Activated CD4-positive, alpha-beta T cell treated with anti-CD3 and anti-CD28 coated beads, Interleukin-2, amount 10 ng/mL, durations not matched to agents 7 days and 5 days (primary cell): ENCODE data around the gene MEGF11. TPM values are rescaled to one million over a fixed set of nuclear protein-coding genes. Genes with fewer than 3 reads are reported as not detected.

Experiments used
- CTCF ChIA-PET: fragments of 350-600 bp; sonication (Branson Sonifier 250); formaldehyde crosslinking; loops from one replicate; lab custom pipeline; 2021; ENCODE audit warnings: antibody characterized with exemption; lab: Charles Lee
- POLR2A ChIA-PET: fragments of 350-600 bp; sonication (Branson Sonifier 250); formaldehyde crosslinking; loops from one replicate; lab custom pipeline; 2021; ENCODE audit warnings: antibody characterized with exemption; lab: Charles Lee
- DNase-seq: peaks from one replicate; pipeline ENCODE4 v3.0.0-alpha.2; 2020
- H3K27ac Mint-ChIP-seq: one replicate; pipeline ENCODE4 v1.8.0; 2021; ENCODE audit warnings: mild to moderate bottlenecking, moderate library complexity, mixed read lengths
- H3K27me3 Mint-ChIP-seq: one replicate; pipeline ENCODE4 v1.8.0; 2021; ENCODE audit warnings: mixed read lengths
- H3K36me3 Mint-ChIP-seq: one replicate; pipeline ENCODE4 v1.8.0; 2021; ENCODE audit warnings: low read depth, mixed read lengths
- H3K4me1 Mint-ChIP-seq: one replicate; pipeline ENCODE4 v1.8.0; 2021; ENCODE audit warnings: mixed read lengths
- H3K4me3 Mint-ChIP-seq: one replicate; pipeline ENCODE4 v1.8.0; 2021; ENCODE audit warnings: mild to moderate bottlenecking, moderate library complexity, mixed read lengths
- H3K9me3 Mint-ChIP-seq: one replicate; pipeline ENCODE4 v1.8.0; 2021; ENCODE audit warnings: mixed read lengths
- total RNA-seq, 2 experiments: library from RNA; stranded (reverse); gene quantifications; one replicate each; pipeline ENCODE4 v1.2.3, GENCODE V29; 2021

Gene MEGF11
- total RNA-seq, 2 experiments from 2014 or later = not detected

DNA sequence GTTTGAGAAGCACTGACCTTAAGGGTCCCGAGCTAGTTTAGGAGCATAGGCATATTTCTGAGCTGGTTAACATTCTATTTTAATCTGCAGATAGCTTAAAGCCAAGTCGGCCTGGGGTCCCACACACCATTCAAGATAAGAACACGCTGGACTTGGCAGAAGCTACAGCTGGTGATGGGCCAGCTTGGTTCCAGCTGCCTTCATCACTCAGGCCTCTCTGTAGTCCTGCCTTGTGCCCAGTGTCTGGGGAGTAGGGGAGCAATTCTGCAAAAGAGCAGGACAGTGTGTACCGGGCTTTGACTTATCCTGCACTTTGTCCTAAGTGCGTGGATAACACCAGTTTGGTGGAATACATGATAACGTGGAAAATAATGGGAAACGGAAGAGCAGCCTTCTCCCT, 164.5 kb downstream of the MEGF11 start:
- no peak for DNase-seq
- Mint-ChIP-seq H3K9me3 (no peaks in the 10 kb centered on the region), H3K27ac (no peak overlapping the region), H3K4me3 (no peak overlapping the region), H3K27me3 (peaks cover 29% of the 10 kb centered on the region), H3K4me1 (no peaks in the 10 kb centered on the region), H3K36me3 (no peaks in the 10 kb centered on the region)
- ChIA-PET POLR2A (no interaction called here), CTCF (interaction anchor here (0.6 kb wide), 1 partner anchor 197 kb away, joined by 3 read pairs; no protein-coding TSS in a partner anchor)

DNA sequence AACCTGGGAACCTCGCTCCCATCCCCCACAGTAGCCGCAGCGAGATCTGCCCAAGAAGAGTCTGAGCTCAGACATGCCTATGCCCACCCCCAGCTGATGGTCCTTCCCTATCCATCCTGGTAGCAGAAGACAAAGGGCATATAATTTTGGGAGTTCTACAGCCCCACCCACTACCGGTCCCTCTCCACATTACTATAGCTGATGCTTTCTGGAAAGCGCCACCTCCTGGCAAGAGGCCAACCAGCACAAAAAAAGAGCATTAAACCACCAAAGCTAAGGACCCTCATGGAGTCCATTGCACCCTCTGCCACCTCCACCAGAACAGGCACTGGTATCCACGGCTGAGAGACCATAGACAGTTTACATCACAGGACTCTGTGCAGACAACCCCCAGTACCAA, 168.4 kb downstream of the MEGF11 start:
- no peaks in the 10 kb centered on the region for H3K36me3 Mint-ChIP-seq
- peaks cover 28% of the 10 kb centered on the region for H3K27me3 Mint-ChIP-seq
- H3K9me3 Mint-ChIP-seq = no peaks in the 10 kb centered on the region
- POLR2A ChIA-PET = no interaction called here
- peak; percentile 14 for DNase-seq
- no peak overlapping the region for H3K27ac Mint-ChIP-seq
- CTCF ChIA-PET = no interaction called here
- H3K4me3 Mint-ChIP-seq = no peak overlapping the region
- no peaks in the 10 kb centered on the region for H3K4me1 Mint-ChIP-seq

DNA sequence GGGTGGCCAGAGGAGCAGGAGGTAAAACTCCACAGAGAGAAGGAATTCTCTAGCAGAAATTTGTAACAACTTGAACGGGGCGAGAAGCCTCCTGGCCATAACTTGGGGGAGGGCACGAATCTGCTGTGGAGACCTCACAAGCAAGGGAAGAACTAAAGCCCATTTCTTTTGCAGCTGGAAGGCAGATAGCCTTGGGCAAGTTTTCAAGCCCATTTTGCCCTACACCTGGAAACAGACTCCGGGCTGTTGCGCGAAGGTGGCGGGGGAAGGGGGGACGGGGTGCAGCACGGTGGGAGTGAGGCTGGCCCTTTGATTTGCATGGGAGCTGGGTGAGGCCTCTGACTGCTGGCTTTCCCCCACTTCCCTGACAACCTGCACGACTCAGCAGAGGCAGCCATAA, 168.8 kb downstream of the MEGF11 start:
- no peaks in the 10 kb centered on the region for H3K36me3 Mint-ChIP-seq
- no peak for DNase-seq
- ChIA-PET POLR2A (no interaction called here), CTCF (no interaction called here)
- H3K27me3 Mint-ChIP-seq = peaks cover 28% of the 10 kb centered on the region
- H3K27ac Mint-ChIP-seq = no peak overlapping the region
- H3K4me3 Mint-ChIP-seq = no peak overlapping the region
- H3K4me1 Mint-ChIP-seq = no peaks in the 10 kb centered on the region
- H3K9me3 Mint-ChIP-seq = no peaks in the 10 kb centered on the region

DNA sequence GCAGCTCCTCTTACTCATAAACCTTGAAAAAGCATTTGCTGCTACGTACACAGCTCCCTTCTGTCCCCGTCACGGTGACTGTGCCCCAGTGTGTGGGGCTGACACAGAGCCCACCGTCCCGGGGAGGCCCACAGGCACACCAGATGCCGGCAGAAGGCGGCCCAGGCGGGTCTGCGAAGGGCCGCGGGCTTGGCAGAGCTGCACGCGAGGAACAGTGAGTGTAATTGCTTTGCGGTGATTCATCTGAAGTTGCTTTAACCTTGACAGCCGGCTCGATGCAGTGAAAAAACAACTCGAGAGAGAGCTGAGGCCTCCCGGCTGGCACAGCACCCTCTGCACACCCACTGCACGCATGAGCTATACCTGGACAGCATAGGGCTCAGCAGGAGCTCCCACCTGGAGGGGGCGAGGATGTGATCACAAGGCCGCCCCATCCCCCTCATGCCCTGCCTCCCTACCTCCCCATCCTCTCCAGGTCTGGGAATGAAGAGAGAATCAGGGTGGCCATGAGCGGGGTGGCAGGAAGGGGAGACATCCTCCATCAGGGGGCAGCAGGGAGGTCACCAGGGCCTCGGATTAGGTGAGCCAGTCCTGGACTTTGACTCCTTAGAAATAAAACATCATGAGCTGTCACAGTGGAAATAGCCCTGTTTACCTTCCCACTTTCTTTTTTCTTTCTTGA, 172.7 kb downstream of the MEGF11 start:
- H3K36me3 Mint-ChIP-seq = no peaks in the 10 kb centered on the region
- no peak overlapping the region for H3K4me3 Mint-ChIP-seq
- no peak overlapping the region for H3K27ac Mint-ChIP-seq
- H3K4me1 Mint-ChIP-seq = no peaks in the 10 kb centered on the region
- CTCF ChIA-PET = no interaction called here
- POLR2A ChIA-PET = no interaction called here
- no peak for DNase-seq
- H3K9me3 Mint-ChIP-seq = no peaks in the 10 kb centered on the region
- peaks cover 10% of the 10 kb centered on the region for H3K27me3 Mint-ChIP-seq

DNA sequence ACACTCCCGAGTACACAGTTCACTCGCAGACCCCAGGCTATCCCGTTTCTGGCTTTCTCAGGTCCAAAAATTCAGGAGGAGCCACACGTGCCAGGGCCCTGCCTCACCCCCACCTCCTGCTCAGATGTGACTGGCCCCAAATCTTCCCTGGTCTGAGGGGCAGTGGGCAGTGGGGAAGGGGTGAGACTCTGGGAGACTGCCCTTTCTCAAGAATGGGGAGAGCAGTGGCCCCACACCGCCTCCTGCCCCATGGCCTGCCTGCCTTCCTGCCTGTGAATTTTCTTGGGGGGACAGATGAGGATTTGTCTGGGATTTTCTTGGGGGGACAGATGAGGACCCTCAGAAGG, 174.6 kb downstream of the MEGF11 start:
- H3K9me3 Mint-ChIP-seq = no peaks in the 10 kb centered on the region
- peaks cover 21% of the 10 kb centered on the region for H3K27me3 Mint-ChIP-seq
- DNase-seq = no peak
- no peak overlapping the region for H3K4me3 Mint-ChIP-seq
- H3K27ac Mint-ChIP-seq = no peak overlapping the region
- CTCF ChIA-PET = no interaction called here
- no peaks in the 10 kb centered on the region for H3K4me1 Mint-ChIP-seq
- no peaks in the 10 kb centered on the region for H3K36me3 Mint-ChIP-seq
- POLR2A ChIA-PET = no interaction called here

DNA sequence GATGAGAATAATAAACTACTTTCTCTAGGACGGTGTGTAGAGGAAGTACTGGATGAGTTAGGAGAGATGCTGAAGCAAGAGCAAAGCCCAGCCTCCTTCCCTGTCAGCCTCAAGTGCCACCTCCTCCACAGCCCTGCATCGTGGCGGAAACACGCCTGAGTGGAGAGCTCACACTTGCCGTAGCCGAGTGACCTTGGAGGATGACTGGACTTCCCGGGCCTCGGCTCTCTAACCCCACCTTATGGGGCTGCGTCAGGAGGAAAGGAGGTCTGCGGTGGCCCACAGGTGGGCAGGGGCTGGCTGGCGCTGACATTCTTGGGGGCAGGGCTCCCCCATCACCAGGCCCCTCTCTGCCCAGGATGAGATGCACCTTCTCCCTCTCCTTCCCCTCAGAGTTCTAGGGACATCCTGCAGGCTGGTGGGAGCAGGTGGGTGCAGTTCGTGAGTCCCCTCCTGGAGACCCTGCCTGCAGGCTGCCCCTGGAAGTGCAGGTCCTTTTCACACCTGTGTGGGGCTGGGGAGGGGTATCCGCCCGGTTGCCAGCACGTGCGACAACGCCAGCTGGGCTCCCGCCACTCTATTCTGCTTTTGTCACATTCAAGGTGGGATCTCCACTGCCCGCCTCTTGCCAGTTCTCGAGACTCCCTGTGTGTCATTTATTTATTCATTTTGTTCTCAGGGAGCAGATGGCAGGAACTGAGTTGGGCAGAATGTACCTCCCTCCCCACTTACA, 175.2 kb downstream of the MEGF11 start:
- H3K4me1 Mint-ChIP-seq = no peaks in the 10 kb centered on the region
- CTCF ChIA-PET = no interaction called here
- POLR2A ChIA-PET = no interaction called here
- no peak overlapping the region for H3K4me3 Mint-ChIP-seq
- H3K36me3 Mint-ChIP-seq = no peaks in the 10 kb centered on the region
- H3K27ac Mint-ChIP-seq = no peak overlapping the region
- peaks cover 21% of the 10 kb centered on the region for H3K27me3 Mint-ChIP-seq
- DNase-seq = no peak
- H3K9me3 Mint-ChIP-seq = no peaks in the 10 kb centered on the region

DNA sequence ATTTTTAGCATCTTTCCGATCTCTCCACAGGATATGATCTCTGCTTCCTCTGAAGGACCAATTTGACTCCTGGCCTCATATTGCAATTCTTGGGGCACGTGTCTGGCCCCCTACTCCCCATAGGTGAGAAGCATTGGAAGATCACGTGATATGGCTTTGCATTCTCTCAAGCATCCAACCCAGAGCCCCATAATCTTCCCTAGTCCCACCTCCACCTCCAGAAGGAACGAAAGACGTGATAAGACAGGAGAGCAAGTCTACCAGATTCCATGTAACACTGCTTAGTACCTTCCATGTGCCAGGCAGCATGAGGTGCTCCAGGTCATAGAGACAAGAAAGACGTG, 176.3 kb downstream of the MEGF11 start:
- H3K4me1 Mint-ChIP-seq = no peaks in the 10 kb centered on the region
- no peaks in the 10 kb centered on the region for H3K9me3 Mint-ChIP-seq
- no peak for DNase-seq
- no peaks in the 10 kb centered on the region for H3K36me3 Mint-ChIP-seq
- no peak overlapping the region for H3K27ac Mint-ChIP-seq
- H3K27me3 Mint-ChIP-seq = peaks cover 19% of the 10 kb centered on the region
- POLR2A ChIA-PET = no interaction called here
- H3K4me3 Mint-ChIP-seq = no peak overlapping the region
- CTCF ChIA-PET = no interaction called here

DNA sequence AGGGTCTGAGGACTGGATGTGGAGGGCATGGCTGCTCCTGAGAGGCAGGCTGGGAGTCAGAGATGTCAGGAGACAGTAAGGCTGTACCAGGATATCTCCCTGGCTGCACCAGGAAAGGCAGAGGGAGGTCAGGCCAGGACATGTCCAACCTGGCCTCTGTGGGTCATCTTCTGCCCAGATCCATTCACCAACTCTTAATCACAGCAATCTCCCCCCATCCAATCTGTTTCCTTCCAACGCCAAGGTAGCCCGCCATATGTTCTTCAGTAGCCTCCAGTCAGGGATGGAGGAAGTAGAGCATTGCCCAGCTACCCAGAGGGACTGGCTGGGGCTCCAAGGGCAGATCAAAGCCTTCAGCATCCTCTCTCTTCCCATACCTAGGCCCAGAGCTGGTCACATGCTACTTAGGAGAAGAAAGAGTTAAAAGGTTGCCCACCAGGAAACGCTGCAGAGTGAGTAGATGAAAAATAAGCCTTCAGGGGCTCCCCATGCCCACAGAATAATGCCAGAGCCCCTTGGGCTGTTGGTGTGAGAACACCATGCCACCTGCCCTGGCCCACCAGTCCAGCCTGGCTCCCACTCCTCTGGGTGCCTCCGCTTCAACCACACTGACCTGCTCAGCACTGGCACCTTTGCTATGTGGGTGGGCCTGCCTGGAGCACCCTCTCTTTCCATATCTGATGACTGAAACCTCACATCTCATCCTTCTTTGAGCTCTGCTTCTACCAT, 176.8 kb downstream of the MEGF11 start:
- no peaks in the 10 kb centered on the region for H3K9me3 Mint-ChIP-seq
- DNase-seq = no peak
- H3K36me3 Mint-ChIP-seq = no peaks in the 10 kb centered on the region
- POLR2A ChIA-PET = no interaction called here
- no peak overlapping the region for H3K27ac Mint-ChIP-seq
- CTCF ChIA-PET = no interaction called here
- no peak overlapping the region for H3K4me3 Mint-ChIP-seq
- H3K27me3 Mint-ChIP-seq = peaks cover 19% of the 10 kb centered on the region
- no peaks in the 10 kb centered on the region for H3K4me1 Mint-ChIP-seq

DNA sequence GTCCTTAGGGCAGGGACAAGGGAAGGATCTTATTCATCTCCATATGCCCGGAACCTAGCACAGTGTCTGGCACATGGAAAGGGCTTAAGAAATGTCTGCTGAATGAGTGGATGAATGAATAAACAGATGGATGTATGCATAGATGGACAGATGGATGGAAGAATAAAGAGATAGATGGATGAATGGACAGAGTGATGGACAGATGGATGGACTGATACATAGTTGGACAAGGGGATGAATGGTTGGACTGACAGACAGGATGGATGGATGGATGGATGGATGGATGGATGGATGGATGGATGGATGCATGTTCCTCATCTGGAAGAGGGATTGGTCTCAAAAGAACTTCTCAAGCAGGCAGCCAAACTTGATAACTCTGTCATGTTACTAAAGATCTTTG, 177.6 kb downstream of the MEGF11 start:
- CTCF ChIA-PET = no interaction called here

DNA sequence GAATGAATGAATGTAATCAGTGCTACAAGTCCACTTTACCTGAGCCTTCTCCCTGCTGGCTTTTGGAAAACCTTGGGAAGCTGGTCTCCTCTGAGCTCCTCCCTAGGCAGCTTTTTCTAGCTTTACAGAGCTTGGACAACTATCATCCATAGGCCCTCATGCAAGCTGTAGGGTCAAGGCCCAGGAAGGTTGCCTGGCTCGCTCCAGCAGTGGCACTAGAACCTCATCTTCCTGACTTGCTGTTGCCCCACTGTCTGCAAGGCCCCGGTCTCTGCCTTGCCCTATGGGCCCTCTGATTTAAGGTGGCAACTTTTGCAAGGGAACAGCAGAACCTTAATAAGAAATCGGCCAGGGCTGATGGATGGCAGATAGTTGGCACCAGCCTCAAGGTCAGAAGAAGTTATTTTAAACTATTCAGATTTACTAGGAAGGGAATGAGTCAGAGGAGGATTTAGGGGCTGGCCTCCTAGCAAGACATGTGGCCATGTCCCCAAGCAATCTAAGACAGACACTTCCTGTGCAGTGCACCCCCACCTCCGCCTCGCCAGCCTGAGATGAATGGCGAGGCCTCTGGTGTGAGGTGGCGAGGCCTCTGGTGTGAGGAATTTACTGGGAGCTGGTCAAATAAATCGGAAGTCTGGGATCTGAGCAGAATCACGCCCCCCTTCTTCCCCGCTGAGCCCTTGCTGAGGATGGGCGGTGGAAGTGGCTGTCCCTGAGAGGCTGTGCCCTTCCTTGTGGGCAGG, 180.8 kb downstream of the MEGF11 start:
- Mint-ChIP-seq H3K27ac (no peak overlapping the region), H3K27me3 (peaks cover 21% of the 10 kb centered on the region), H3K9me3 (no peaks in the 10 kb centered on the region), H3K36me3 (no peaks in the 10 kb centered on the region), H3K4me3 (no peak overlapping the region), H3K4me1 (no peaks in the 10 kb centered on the region)
- ChIA-PET POLR2A (no interaction called here), CTCF (interaction anchor here (0.7 to 1.1 kb wide), 2 partner anchors 10 to 178 kb away, joined by 3 read pairs; no protein-coding TSS in a partner anchor)
- no peak for DNase-seq

More for the DNA sequence above, 177.6 kb downstream of the MEGF11 start:
- H3K4me3 Mint-ChIP-seq = no peak overlapping the region
- no peak overlapping the region for H3K27ac Mint-ChIP-seq
- H3K27me3 Mint-ChIP-seq = peaks cover 19% of the 10 kb centered on the region
- POLR2A ChIA-PET = no interaction called here
- no peaks in the 10 kb centered on the region for H3K9me3 Mint-ChIP-seq
- H3K4me1 Mint-ChIP-seq = no peaks in the 10 kb centered on the region
- no peak for DNase-seq
- H3K36me3 Mint-ChIP-seq = no peaks in the 10 kb centered on the region

DNA sequence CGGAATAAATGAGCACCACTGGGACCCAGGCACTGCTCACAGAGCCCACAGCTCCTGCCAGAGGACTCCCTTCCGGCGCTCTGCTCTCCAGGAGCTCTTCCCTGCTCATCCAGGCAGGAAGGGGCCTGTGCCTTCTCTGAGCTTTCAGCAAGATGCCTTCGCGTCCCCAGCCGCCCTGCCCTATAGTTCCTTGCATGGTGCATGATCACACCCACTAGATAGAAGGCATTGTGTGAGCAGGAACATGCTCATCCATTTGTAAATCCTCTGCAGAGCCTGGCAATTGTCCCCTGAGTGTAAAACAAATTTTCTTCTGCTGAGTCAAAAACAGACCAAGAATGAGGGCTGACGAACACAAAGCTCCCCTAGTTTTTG, 181.6 kb downstream of the MEGF11 start:
- ChIA-PET CTCF (no interaction called here), POLR2A (no interaction called here)
- no peak for DNase-seq
- no peaks in the 10 kb centered on the region for H3K4me1 Mint-ChIP-seq
- no peaks in the 10 kb centered on the region for H3K36me3 Mint-ChIP-seq
- H3K27ac Mint-ChIP-seq = no peak overlapping the region
- peaks cover 17% of the 10 kb centered on the region for H3K27me3 Mint-ChIP-seq
- no peak overlapping the region for H3K4me3 Mint-ChIP-seq
- H3K9me3 Mint-ChIP-seq = no peaks in the 10 kb centered on the region

DNA sequence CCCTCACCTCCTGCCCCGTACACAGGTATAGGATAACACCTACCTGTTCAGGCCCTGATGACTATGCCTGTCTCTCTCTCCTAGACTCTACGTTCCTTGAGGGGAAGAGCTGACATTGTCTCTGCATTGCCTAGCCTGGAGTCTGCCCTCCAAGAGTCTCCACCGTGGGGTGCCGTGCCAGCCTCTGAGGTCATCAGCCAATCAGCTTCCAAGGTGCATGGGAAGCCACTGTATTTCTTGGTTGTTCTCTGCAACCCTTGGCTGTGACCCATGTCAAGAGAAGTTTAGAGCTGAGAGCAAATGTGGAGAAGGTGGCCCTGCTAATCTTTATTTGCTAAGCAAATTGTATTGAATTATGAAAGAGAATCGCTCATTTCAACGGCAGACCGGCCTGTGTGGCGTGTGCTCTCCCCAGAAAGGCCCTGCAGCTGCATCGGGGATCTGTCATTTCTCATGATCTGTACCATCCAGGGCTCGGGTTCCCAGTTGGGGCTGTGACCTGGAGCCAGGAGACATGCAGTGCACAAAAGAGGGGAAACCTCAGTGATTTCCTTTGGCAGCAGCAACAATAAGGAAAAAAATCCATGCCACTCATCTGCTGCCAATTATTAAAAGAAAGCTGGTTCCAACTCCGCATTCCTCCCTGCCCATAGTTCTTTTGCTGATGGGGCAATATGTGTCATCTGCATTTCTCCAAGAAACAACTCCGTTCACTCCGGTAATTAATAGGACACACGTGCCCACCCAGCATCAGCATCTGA, 182.2 kb downstream of the MEGF11 start:
- H3K36me3 Mint-ChIP-seq = no peaks in the 10 kb centered on the region
- ChIA-PET CTCF (interaction anchor here (1.0 kb wide), 1 partner anchor 9 kb away, joined by 3 read pairs; no protein-coding TSS in a partner anchor), POLR2A (no interaction called here)
- H3K9me3 Mint-ChIP-seq = no peaks in the 10 kb centered on the region
- no peak overlapping the region for H3K27ac Mint-ChIP-seq
- H3K27me3 Mint-ChIP-seq = peaks cover 19% of the 10 kb centered on the region
- DNase-seq = no peak
- no peaks in the 10 kb centered on the region for H3K4me1 Mint-ChIP-seq
- H3K4me3 Mint-ChIP-seq = no peak overlapping the region
